Spleen (tissue), 11 donors: ENCODE measurements around the gene SESN3. TPM values are rescaled to one million over a fixed set of nuclear protein-coding genes. Genes with fewer than 3 reads are reported as not detected.

ENCODE experiments used
- DNase-seq: peaks from one replicate; pipeline ENCODE4 v3.0.0-alpha.2; 2020
- H3K27ac ChIP-seq, 8 donors: fragments of 200-600 bp; sonication (generic) in 7 of 8; 1 replicate in 4 of 8; 2 replicates in 4 of 8; pipeline versions ENCODE4 v1.5.0 to v1.8.0; 2016 to 2021; ENCODE audit warnings: inconsistent platforms in 4 of 8, mild to moderate bottlenecking in 4 of 8, moderate library complexity in 1 of 8
- H3K27me3 ChIP-seq, 7 donors: fragments of 200-600 bp; sonication (generic) in 6 of 7; replicated peaks in 1 of 7; 1 replicate in 4 of 7; 2 replicates in 3 of 7; pipeline versions ENCODE4 v1.5.0 to v1.8.0; 2016 to 2021; ENCODE audit warnings: inconsistent platforms in 3 of 7, mild to moderate bottlenecking in 1 of 7
- H3K36me3 ChIP-seq, 6 donors: fragments of 200-600 bp; sonication (generic) in 5 of 6; 1 replicate in 4 of 6; 2 replicates in 2 of 6; pipeline versions ENCODE4 v1.5.0 to v1.8.0; 2016 to 2021; ENCODE audit warnings: inconsistent platforms in 2 of 6
- H3K4me1 ChIP-seq, 6 donors: fragments of 200-600 bp; sonication (generic) in 5 of 6; 1 replicate in 3 of 6; 2 replicates in 3 of 6; pipeline versions ENCODE4 v1.5.0 to v1.8.0; 2016 to 2021; ENCODE audit warnings: inconsistent platforms in 3 of 6
- H3K4me3 ChIP-seq, 8 donors: fragments of 200-600 bp; sonication (generic) in 7 of 8; 1 replicate in 4 of 8; 2 replicates in 4 of 8; pipeline versions ENCODE4 v1.5.0 to v1.8.0; 2016 to 2021; ENCODE audit warnings: inconsistent platforms in 4 of 8, mild to moderate bottlenecking in 4 of 8, moderate library complexity in 2 of 8
- H3K9me3 ChIP-seq, 8 donors: fragments of 200-600 bp; sonication (generic) in 7 of 8; 1 replicate in 4 of 8; 2 replicates in 4 of 8; pipeline versions ENCODE4 v1.5.0 to v1.8.0; 2016 to 2021; ENCODE audit warnings: inconsistent platforms in 4 of 8
- CTCF ChIP-seq, 11 experiments: fragments of 200-600 bp in 7 of 11; fragments of 450-650 bp in 4 of 11; sonication (generic) in 4 of 11; IDR thresholded peaks in 8 of 11; conservative IDR thresholded peaks in 3 of 11; 1 replicate in 7 of 11; 2 replicates in 4 of 11; pipeline versions ENCODE4 v1.4.0 to v1.8.0; 2016 to 2021; ENCODE audit warnings: antibody characterized with exemption in 11 of 11, inconsistent platforms in 4 of 11, mild to moderate bottlenecking in 1 of 11
- POLR2A ChIP-seq, 3 donors: fragments of 450-650 bp; IDR thresholded peaks; one replicate each; pipeline ENCODE4 v1.5.1; 2017; ENCODE audit warnings: antibody characterized with exemption in 3 of 3, mild to moderate bottlenecking in 1 of 3
- POLR2AphosphoS5 ChIP-seq, 3 donors: sonication (generic); formaldehyde crosslinking; IDR thresholded peaks; one replicate each; pipeline ENCODE4 v1.5.1; 2017; ENCODE audit warnings: antibody characterized with exemption in 3 of 3
- WGBS, 5 donors: extraction: QIAGEN DNeasy Blood & Tissue Kit in 3 of 5; methylation state at CpG; one replicate each; pipeline versions ENCODE4 v1.1.5 to v1.1.7; 2013 to 2018; 5-methylcytosine and 5-hydroxymethylcytosine counted together
- intact Hi-C: fragments of 100-400 bp; cut with DNase I; formaldehyde crosslinking; loops from one replicate; pipeline ENCODE4 v1.15.0; 2023; ENCODE audit warnings: low total_unique reads
- polyA plus RNA-seq, 3 donors: library from polyadenylated mRNA; stranded (reverse); fragments of 200-250 nt; gene quantifications; one replicate each; pipeline ENCODE4 v1.2.1, GENCODE V29; 2013
- total RNA-seq, 7 donors: library from RNA; depleted of rRNA in 3 of 7; stranded (reverse); fragments of >200 nt in 3 of 7; fragmentation: NEBNext Ultra II Directional in 4 of 7; extraction: Animal tissue kit (Norgen Biotek cat#: 25700) in 4 of 7; gene quantifications; one replicate each; pipeline versions ENCODE4 v1.1.0 to v1.2.1, GENCODE V29; 2016 to 2021
- donor health status: healthy with polysubstance abuse.
- donor health status: DM: no; HTN: no; CAD: no; lungs with moderate emphysema.
- donor health status: DM: no; HTN: no; CAD: no.
- donor health status: Bipolar disorder and iron deficiency.
- donor health status: healthy.
- donor health status: DM: no; HTN: no; CAD: no.
- donor health status: DM: yes; HTN: yes; CAD: no.

Gene SESN3
- total and polyA plus RNA-seq, 10 donors, result 10.9 to 79.9 (median 56.5) TPM

DNA sequence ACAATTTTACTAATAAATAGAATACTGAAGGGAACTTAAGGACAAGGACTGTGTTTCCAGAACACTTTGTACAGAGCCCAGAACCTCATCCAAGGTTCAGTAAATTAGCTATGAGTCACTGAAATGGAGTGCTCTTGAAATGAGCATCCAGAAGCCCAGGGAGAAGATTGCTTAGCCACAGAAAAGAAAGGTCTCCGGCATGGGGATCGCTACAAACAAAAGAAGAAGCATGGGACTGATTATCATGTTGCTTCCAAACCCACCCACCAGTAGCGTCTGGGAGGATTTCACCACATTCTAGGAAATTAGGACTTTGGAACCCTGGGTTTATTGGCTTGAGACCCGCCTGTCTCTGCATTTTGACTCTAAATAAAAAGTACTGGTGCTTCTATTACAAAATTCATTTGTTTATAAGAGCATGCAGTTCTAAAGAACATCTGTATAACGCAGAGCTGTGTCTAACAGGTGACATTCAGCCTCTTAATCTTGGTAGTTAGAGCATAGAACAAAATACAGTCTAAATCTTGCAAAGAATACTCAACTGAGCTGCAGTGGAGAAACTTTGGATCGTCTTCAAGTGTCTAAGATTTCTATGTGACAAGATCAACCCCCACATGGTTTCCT is 35.9 kb upstream of the SESN3 start:
- H3K27me3 ChIP-seq, result no peaks in the 10 kb centered on the region
- H3K36me3 ChIP-seq, result no peaks in the 10 kb centered on the region
- 85 to 94% (median 87%) methylated on average over 6 of the region's 6 CpGs for WGBS, 5 donors
- TF ChIP-seq CTCF (IDR thresholded peaks at IDR 0.05 in 8 of 11, conservative IDR thresholded peaks at IDR 0.05 in 3 of 11), result no peak
- TF ChIP-seq POLR2A (IDR thresholded peaks at IDR 0.05), result no peak
- TF ChIP-seq POLR2AphosphoS5 (IDR thresholded peaks at IDR 0.05), result no peak
- intact Hi-C loops, result no loop called here
- peaks cover 0 to 20% (median 0%) of the 10 kb centered on the region in 6 donors for H3K4me1 ChIP-seq
- H3K9me3 ChIP-seq, result no peaks in the 10 kb centered on the region
- H3K4me3 ChIP-seq, result no peak overlapping the region
- no peak overlapping the region for H3K27ac ChIP-seq
- no peak for DNase-seq

GRCh38 chr11:95264881-95265280 is 33.9 kb upstream of the SESN3 start:
- TF ChIP-seq POLR2A (IDR thresholded peaks at IDR 0.05) (no peak), CTCF (IDR thresholded peaks at IDR 0.05 in 8 of 11, conservative IDR thresholded peaks at IDR 0.05 in 3 of 11) (no peak), POLR2AphosphoS5 (IDR thresholded peaks at IDR 0.05) (no peak)
- peaks cover 0 to 20% (median 0%) of the 10 kb centered on the region in 6 donors for H3K4me1 ChIP-seq
- 70 to 84% (median 80%) methylated on average over 8 of the region's 8 CpGs for WGBS, 5 donors
- intact Hi-C loops, result no loop called here
- no peak overlapping the region for H3K27ac ChIP-seq
- DNase-seq, result no peak
- no peaks in the 10 kb centered on the region for H3K9me3 ChIP-seq
- H3K36me3 ChIP-seq, result no peaks in the 10 kb centered on the region
- H3K4me3 ChIP-seq, result no peak overlapping the region
- H3K27me3 ChIP-seq, result no peaks in the 10 kb centered on the region

DNA sequence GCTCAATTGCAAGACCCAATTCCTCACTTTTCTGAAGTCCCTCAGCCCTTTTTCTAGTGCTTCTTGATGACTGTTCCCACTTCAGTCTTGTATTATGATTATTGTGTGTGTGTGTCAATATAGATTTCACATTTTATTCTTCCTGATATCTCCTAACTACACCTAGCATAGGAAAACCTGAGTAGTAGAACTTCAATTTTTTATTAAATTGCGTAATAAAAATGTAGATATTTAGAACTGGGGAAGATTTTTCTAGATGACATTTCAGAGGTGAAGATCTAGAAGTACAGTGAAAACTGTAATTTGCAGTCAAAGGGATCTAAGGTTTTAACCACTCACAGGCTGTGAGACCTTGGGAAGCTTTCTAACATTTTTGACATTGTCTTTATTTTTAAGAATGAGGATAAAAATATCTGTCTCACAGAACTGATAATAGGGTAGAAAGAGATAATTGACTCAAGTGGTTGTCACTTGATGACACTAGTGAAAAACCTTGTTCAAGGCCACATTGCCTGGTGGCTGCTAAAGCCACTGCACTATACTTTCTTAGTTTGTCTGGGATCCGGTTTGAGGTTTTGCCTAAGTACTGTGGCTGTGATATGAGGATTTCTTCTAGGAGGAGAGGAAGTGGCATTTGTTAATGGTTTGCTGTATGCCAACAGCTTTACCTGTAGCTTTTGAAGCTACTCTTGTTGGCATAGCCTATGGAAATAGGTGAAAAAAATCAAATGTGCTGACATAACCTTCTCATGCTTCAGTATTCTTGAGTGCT is 32.2 kb upstream of the SESN3 start:
- WGBS, 5 donors, result 60 to 73% (median 67%) methylated on average over 2 of the region's 2 CpGs

More for the DNA sequence above, 32.2 kb upstream of the SESN3 start:
- Histone ChIP-seq H3K4me3 (no peak overlapping the region), H3K36me3 (no peaks in the 10 kb centered on the region), H3K4me1 (peaks cover 0 to 20% (median 0%) of the 10 kb centered on the region in 6 donors), H3K27ac (no peak overlapping the region), H3K27me3 (no peaks in the 10 kb centered on the region), H3K9me3 (no peaks in the 10 kb centered on the region)
- intact Hi-C loops, result no loop called here
- TF ChIP-seq CTCF (IDR thresholded peaks at IDR 0.05 in 8 of 11, conservative IDR thresholded peaks at IDR 0.05 in 3 of 11) (no peak), POLR2AphosphoS5 (IDR thresholded peaks at IDR 0.05) (no peak), POLR2A (IDR thresholded peaks at IDR 0.05) (no peak)
- no peak for DNase-seq
